Inflammatory macrophage treated with lipopolysaccharide for 1 hour (primary cell): Measurements from ENCODE around the gene POU6F1.

Source experiments
- DNase-seq, 2 donors: peaks; one replicate each; pipeline ENCODE4 v3.0.0-alpha.2; 2020 to 2022

The POU6F1 gene

DNA sequence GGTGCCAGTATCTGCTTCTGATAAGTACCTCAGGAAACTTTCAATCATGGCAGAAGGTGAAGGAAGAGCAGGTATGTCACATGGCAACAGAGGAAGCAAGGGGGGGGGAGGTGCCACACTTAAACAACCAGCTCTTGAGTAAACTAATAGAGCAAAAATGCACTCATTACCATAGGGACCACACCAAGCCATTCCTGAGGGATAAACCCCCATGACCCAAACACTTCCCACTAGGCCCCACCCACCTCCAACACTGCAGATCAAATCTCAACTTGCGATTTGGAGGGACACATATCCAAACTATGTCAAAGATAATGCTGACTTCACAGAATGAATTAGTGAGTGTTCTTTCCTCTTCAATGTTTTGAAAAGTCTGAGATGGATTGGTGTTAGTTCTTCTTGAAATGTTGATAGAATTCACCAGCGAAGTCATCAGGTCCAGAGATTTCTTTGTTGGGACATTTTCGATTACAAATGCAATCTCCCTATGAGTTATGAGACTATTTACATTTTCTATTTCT, 61.6 kb downstream of the POU6F1 start:
- DNase-seq: no peak

DNA sequence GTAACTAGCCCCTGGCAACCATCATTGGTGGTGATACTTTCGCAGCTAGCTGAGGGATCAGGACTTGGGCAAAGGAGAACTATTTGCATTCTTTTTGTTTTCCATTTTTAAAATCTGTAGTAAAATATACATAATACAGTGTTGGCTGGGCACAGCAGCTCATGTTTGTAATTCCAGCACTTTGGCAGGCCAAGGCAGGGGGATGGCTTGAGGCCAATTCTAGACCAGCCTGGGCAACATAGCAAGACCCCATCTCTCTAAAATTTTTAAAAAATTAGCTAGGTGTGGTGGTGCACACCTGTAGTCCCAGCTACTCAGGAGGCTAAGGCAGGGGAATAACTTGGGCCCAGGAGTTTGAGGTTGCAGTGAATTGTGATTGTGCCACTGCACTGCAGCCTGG, 64.9 kb downstream of the POU6F1 start:
- DNase-seq: no peak

DNA sequence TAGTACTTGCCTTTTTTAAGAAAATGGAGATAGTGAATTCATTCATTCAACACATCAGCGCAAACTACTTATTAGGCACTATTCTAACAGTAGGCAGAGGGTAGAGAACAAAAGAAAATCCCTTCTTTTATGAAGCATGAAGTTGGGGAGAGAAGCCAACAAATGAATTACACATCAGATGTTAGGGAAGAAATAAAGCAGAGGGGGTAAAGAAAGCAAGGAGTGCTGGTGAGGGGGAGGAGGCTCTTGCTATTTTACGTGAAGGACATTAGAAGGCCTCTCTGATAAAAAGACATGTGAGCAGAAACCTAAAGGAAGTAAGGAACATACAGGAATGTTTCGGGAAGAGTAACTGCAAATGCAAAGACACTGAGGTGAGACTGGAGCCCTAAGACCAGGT, 67.1 kb downstream of the POU6F1 start:
- no peak for DNase-seq

DNA sequence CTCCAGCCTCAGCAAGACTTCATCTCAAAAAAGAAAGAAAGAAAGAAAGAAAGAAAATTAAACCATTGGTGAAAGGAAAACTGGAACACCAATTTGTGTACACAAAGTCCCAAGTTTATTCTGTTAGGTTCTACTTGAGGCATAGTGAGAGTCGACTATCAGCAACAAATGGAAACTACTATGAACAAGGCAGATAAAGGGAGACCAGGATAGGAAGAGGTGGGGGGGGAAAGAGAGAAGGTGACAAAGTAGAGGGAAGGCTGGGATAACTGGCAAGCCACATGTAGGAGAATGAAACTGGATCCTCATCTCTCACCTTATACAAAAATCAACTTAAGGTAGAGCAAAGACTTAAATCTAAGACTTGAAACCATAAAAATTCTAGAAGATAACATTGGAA, 70.6 kb downstream of the POU6F1 start:
- DNase-seq: no peak

DNA sequence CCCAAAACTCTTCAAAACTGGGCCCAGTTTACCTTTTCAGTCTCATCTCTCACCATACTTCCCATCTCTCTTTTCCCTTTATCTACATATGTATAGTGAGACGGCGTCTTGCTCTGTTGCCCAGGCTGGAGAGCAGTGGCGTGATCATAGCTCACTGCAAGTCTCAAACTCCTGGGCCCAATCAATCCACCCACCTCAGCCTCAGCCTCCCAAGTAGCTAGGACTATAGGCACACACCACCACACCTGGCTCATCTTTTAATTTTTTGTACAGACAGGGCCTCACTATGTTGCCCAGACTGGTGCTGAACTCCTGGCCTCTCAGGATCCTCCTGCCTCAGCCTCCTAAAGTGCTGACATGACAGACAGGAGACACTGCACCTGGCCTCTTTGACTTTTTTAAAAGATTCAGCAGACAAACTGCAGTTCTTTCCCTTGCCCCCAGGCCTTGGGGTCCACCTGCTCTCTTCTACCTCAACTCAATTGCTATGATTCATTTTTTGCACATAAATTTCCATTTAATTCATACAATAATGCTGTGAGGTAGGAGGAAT, 78.5 kb downstream of the POU6F1 start:
- no peak for DNase-seq
